NB4 (cell line): Measurements from ENCODE around the gene CENPO.

Source experiments
- MYC ChIP-seq: IDR thresholded peaks from 2 replicates; pipeline ENCODE4 v1.6.1; 2011; ENCODE audit warnings: low read depth, low read length
- POLR2A ChIP-seq: IDR thresholded peaks from 2 replicates; pipeline ENCODE4 v1.6.1; 2011; ENCODE audit warnings: mild to moderate bottlenecking; ENCODE audit not compliant: insufficient read length; ENCODE audit errors: extremely low read depth
- TF ChIP-seq, protein P1 (sequence below): IDR thresholded peaks from one replicate; pipeline ENCODE4 v1.5.1; 2012; ENCODE audit warnings: low read depth, low read length

DNA sequence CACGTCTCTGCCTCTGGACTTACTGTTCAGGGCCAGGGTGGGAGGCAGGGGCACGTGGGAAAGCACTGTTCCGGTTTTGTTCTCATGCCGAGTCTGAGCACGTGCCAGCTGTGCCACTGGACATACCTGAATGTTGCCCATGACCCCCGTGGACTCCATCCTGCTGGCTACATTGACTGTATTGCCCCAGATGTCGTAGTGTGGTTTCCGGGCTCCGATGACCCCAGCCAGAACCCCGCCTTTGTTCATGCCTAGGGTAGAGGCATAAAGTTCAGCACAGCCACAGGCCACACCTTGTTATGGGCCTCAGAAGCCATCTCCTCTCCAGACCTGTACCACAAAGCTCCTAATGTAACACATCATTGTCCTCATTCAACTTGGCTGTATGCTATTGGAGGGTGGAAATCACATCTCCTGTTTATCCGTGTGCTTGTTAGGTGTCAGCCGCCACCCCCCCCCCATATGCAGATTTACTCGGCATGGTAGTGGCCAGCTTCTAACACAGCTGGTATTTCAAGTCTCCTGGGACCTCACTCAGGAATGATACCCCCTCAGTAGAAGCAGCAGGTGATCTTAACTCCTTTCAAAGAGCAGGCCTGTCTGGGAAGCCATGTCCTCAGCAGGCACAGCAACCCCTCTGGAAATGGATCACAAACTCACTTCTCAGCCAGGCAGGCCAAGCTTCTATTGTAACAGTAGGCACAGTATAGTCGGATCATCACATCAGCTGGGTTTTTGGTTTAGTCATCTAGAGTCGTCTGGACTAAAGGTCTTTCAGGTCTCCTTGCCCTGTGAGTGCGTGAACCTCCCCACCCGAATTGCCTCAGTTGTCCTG is 27.6 kb downstream of the CENPO start:
- TF ChIP-seq, protein P1, sequence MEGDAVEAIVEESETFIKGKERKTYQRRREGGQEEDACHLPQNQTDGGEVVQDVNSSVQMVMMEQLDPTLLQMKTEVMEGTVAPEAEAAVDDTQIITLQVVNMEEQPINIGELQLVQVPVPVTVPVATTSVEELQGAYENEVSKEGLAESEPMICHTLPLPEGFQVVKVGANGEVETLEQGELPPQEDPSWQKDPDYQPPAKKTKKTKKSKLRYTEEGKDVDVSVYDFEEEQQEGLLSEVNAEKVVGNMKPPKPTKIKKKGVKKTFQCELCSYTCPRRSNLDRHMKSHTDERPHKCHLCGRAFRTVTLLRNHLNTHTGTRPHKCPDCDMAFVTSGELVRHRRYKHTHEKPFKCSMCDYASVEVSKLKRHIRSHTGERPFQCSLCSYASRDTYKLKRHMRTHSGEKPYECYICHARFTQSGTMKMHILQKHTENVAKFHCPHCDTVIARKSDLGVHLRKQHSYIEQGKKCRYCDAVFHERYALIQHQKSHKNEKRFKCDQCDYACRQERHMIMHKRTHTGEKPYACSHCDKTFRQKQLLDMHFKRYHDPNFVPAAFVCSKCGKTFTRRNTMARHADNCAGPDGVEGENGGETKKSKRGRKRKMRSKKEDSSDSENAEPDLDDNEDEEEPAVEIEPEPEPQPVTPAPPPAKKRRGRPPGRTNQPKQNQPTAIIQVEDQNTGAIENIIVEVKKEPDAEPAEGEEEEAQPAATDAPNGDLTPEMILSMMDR, result no peak
- TF ChIP-seq POLR2A (no peak), MYC (no peak)
